Tibial nerve (tissue), 3 donors: ENCODE measurements around the gene CST2.
"Not testable (repeated sequence)": the region's sequence is repeated elsewhere in the genome, so short reads cannot be mapped to it uniquely, and the experiment has no call there.

Source experiments
- CTCF ChIP-seq, 5 experiments: fragments of 200-600 bp in 3 of 5; fragments of 450-650 bp in 2 of 5; sonication (generic) in 3 of 5; IDR thresholded peaks; one replicate each; pipeline ENCODE4 v1.5.1; 2016 to 2019; ENCODE audit warnings: antibody characterized with exemption in 5 of 5, mild to moderate bottlenecking in 3 of 5, moderate library complexity in 2 of 5
- POLR2A ChIP-seq, 2 donors: fragments of 450-650 bp; IDR thresholded peaks; one replicate each; pipeline ENCODE4 v1.6.1; 2017; ENCODE audit warnings: antibody characterized with exemption in 2 of 2, mild to moderate bottlenecking in 2 of 2, moderate library complexity in 2 of 2

GRCh38 chr20:23831961-23832360 is 5.4 kb upstream of the CST2 start:
- TF ChIP-seq CTCF, POLR2A (IDR thresholded peaks at IDR 0.05): not testable (repeated sequence)
